PC-3 (cell line): Measurements from ENCODE around the gene INSL3. TPM values are rescaled to one million over a fixed set of nuclear protein-coding genes. Genes with fewer than 3 reads are reported as not detected.

Source experiments
- ATAC-seq: fragments of 200-7000 bp; cut with Tn5 transposase; 2 replicates; pipeline ENCODE4 v1.9.1; 2020; ENCODE audit warnings: mild to moderate bottlenecking, moderate library complexity
- BruUV-seq: library from RNA; stranded (reverse); fragments of 400-500 nt; replicated peaks from 2 replicates; lab custom pipeline; 2021; lab: Mats Ljungman, UMichigan
- CTCF ChIA-PET: fragments of 300-600 bp; sonication (Branson Sonifier 250); formaldehyde crosslinking; loops from one replicate; lab custom pipeline; 2022; ENCODE audit warnings: antibody characterized with exemption; lab: Charles Lee
- POLR2A ChIA-PET: fragments of 300-600 bp; sonication (Branson Sonifier 250); formaldehyde crosslinking; loops from one replicate; lab custom pipeline; 2022; ENCODE audit warnings: antibody characterized with exemption; ENCODE audit not compliant: unreplicated experiment; lab: Charles Lee
- DNase-seq: peaks from one replicate; pipeline ENCODE4 v3.0.0-alpha.2; 2015
- H2AFZ ChIP-seq: fragments of 300-600 bp; sonication (generic); 2 replicates; pipeline ENCODE4 v1.6.0; 2016; ENCODE audit warnings: antibody characterized with exemption, low read length
- H3F3A ChIP-seq: fragments of 300-600 bp; sonication (generic); one replicate; pipeline ENCODE4 v1.6.0; 2017; ENCODE audit warnings: antibody characterized with exemption, low read length, control low read depth, mild to moderate bottlenecking; ENCODE audit not compliant: unreplicated experiment
- H3K27ac ChIP-seq: fragments of 300-600 bp; sonication (generic); 2 replicates; pipeline ENCODE4 v1.5.1; 2016; ENCODE audit warnings: mild to moderate bottlenecking, low read length
- H3K27me3 ChIP-seq: fragments of 300-600 bp; sonication (generic); 2 replicates; pipeline ENCODE4 v1.6.1; 2016; ENCODE audit warnings: low read length, mixed read lengths
- H3K36me3 ChIP-seq: fragments of 300-600 bp; sonication (generic); 2 replicates; pipeline ENCODE4 v1.6.1; 2016; ENCODE audit warnings: low read depth, mixed run types, low read length, mixed read lengths
- H3K4me1 ChIP-seq: fragments of 300-600 bp; sonication (generic); 2 replicates; pipeline ENCODE4 v1.5.1; 2016; ENCODE audit warnings: low read length; ENCODE audit not compliant: insufficient read depth
- H3K4me2 ChIP-seq: fragments of 300-600 bp; sonication (generic); 2 replicates; pipeline ENCODE4 v1.6.0; 2016; ENCODE audit warnings: low read length
- H3K4me3 ChIP-seq: fragments of 300-600 bp; sonication (generic); 2 replicates; pipeline ENCODE4 v1.5.1; 2016; ENCODE audit warnings: mild to moderate bottlenecking, low read length, mixed read lengths
- H3K79me2 ChIP-seq: fragments of 300-600 bp; sonication (generic); 2 replicates; pipeline ENCODE4 v1.6.1; 2017; ENCODE audit warnings: low read length, mixed read lengths
- H3K9ac ChIP-seq: fragments of 300-600 bp; sonication (generic); 2 replicates; pipeline ENCODE4 v1.6.0; 2016; ENCODE audit warnings: mild to moderate bottlenecking, low read length
- H3K9me2 ChIP-seq: fragments of 300-600 bp; sonication (generic); replicated peaks from 2 replicates; pipeline ENCODE4 v1.6.1; 2016; ENCODE audit warnings: mixed run types, low read length, mixed read lengths
- H3K9me3 ChIP-seq: fragments of 300-600 bp; sonication (generic); 2 replicates; pipeline ENCODE4 v1.6.1; 2016; ENCODE audit warnings: low read length, mixed read lengths
- H4K20me1 ChIP-seq: fragments of 300-600 bp; sonication (generic); 2 replicates; pipeline ENCODE4 v1.6.1; 2016; ENCODE audit warnings: low read length, mixed read lengths
- CTCF ChIP-seq: fragments of 300-600 bp; sonication (generic); conservative IDR thresholded peaks from 2 replicates; pipeline ENCODE4 v1.5.1; 2017; ENCODE audit warnings: antibody characterized with exemption, low read depth, mild to moderate bottlenecking, low read length
- EZH2 ChIP-seq: fragments of 300-600 bp; sonication (generic); IDR thresholded peaks from one replicate; pipeline ENCODE4 v1.6.1; 2017; ENCODE audit warnings: antibody characterized with exemption, mild to moderate bottlenecking, low read length; ENCODE audit not compliant: unreplicated experiment
- EZH2phosphoT487 ChIP-seq: fragments of 300-600 bp; sonication (generic); IDR thresholded peaks from 2 replicates; pipeline ENCODE4 v1.6.1; 2018; ENCODE audit warnings: mild to moderate bottlenecking, antibody characterized with exemption, low read length, borderline replicate concordance
- intact Hi-C: fragments of 100-400 bp; cut with micrococcal nuclease; formaldehyde crosslinking; loops from 2 replicates; pipeline ENCODE4 v1.9.0; 2023
- total RNA-seq: library from RNA; depleted of rRNA; stranded (reverse); fragments of >200 nt; gene quantifications from 2 replicates; pipeline ENCODE4 v1.2.3, GENCODE V29; 2014

Gene INSL3
- total RNA-seq, 1 experiment from 2014 or later: not detected

- ChIA-PET POLR2A (interaction anchor here (0.7 kb wide), 2 partner anchors 48 to 489 kb away, joined by 3 to 4 read pairs; no protein-coding TSS in a partner anchor), CTCF (interaction anchor here (1.6 kb wide), 1 partner anchor 65 kb away, joined by 4 read pairs; the partner anchor contains the start of gene RPL18A)
- no peaks in the 10 kb centered on the region for H3K36me3 ChIP-seq
- H3K9me2 ChIP-seq: no peaks in the 10 kb centered on the region
- peak overlapping the region; percentile 99 for H3K27ac ChIP-seq
- TF ChIP-seq CTCF: 0 out of 2 replicates have a peak, but pooled peaks have one; percentile 30
- TF ChIP-seq EZH2phosphoT487: no peak
- DNase-seq (no peak), ATAC-seq (no peak)
- H2AFZ ChIP-seq: peak overlapping the region; percentile 78
- intact Hi-C loops: no loop called here
- H3K9me3 ChIP-seq: no peaks in the 10 kb centered on the region
- H3K79me2 ChIP-seq: peaks cover 41% of the 10 kb centered on the region
- peak overlapping the region; percentile 95 for H3K9ac ChIP-seq
- H4K20me1 ChIP-seq: no peaks in the 10 kb centered on the region
- TSS peak; percentile 17 for BruUV-seq
- peak overlapping the region; percentile 90 for H3K4me2 ChIP-seq
- peaks cover 58% of the 10 kb centered on the region for H3K4me1 ChIP-seq
- H3F3A ChIP-seq: peaks cover 6% of the 10 kb centered on the region
- no peaks in the 10 kb centered on the region for H3K27me3 ChIP-seq
- H3K4me3 ChIP-seq: peak overlapping the region; percentile 84
These were observed 26.9 kb downstream of the INSL3 start for GRCh38 chr19:17794412-17794730.

- Histone ChIP-seq H3K79me2 (peaks cover 2% of the 10 kb centered on the region), H3K36me3 (no peaks in the 10 kb centered on the region), H3K9ac (no peak overlapping the region), H3K4me1 (peaks cover 27% of the 10 kb centered on the region), H3K27me3 (no peaks in the 10 kb centered on the region), H3K9me2 (no peaks in the 10 kb centered on the region), H3K9me3 (no peaks in the 10 kb centered on the region), H3K4me3 (no peak overlapping the region), H2AFZ (no peak overlapping the region), H4K20me1 (no peaks in the 10 kb centered on the region), H3F3A (no peaks in the 10 kb centered on the region), H3K27ac (peak overlapping the region; percentile 45; the same call in 1 of the 2 replicates), H3K4me2 (0 out of 2 replicates have a peak overlapping the region, but pooled peaks have one; percentile 19)
- BruUV-seq: no TSS peak
- intact Hi-C loops: loop anchor here (1.0 kb wide), 1 partner anchor 51 kb away; no protein-coding TSS in a partner anchor
- no peak for TF ChIP-seq EZH2phosphoT487
- TF ChIP-seq EZH2: no peak
- no peak for TF ChIP-seq CTCF
- ChIA-PET CTCF (interaction anchor here (0.5 kb wide), 1 partner anchor 182 kb away, joined by 3 read pairs; no protein-coding TSS in a partner anchor), POLR2A (no interaction called here)
- DNase-seq (peak; percentile 58), ATAC-seq (peak; percentile 41)
These were observed 31.1 kb downstream of the INSL3 start for GRCh38 chr19:17790059-17790780.

GRCh38 chr19:17788632-17789031, 32.7 kb downstream of the INSL3 start:
- H3K27ac ChIP-seq: no peak overlapping the region
- H3K4me1 ChIP-seq: peaks cover 21% of the 10 kb centered on the region
- no TSS peak for BruUV-seq
- H3K9me2 ChIP-seq: no peaks in the 10 kb centered on the region
- ATAC-seq (no peak), DNase-seq (no peak)
- no peaks in the 10 kb centered on the region for H3K27me3 ChIP-seq
- H3K9me3 ChIP-seq: no peaks in the 10 kb centered on the region
- no peaks in the 10 kb centered on the region for H3F3A ChIP-seq
- intact Hi-C loops: no loop called here
- CTCF ChIA-PET: no interaction called here
- H3K4me3 ChIP-seq: no peak overlapping the region
- no peaks in the 10 kb centered on the region for H4K20me1 ChIP-seq
- TF ChIP-seq CTCF (no peak), EZH2phosphoT487 (no peak), EZH2 (no peak)
- H3K79me2 ChIP-seq: no peaks in the 10 kb centered on the region
- no peak overlapping the region for H3K4me2 ChIP-seq
- POLR2A ChIA-PET: no interaction called here
- H3K9ac ChIP-seq: no peak overlapping the region
- H3K36me3 ChIP-seq: no peaks in the 10 kb centered on the region
- no peak overlapping the region for H2AFZ ChIP-seq
